Hematopoietic multipotent progenitor cell treated with erythropoietin and hydrocortisone succinate and interleukin-3 and kit ligand, for 6 days (in vitro differentiated cells): ENCODE measurements around the gene RALGAPA2.

Experiments
- DNase-seq: peaks from one replicate; pipeline ENCODE4 v3.0.0-alpha.2; 2015

The RALGAPA2 gene

GRCh38 chr20:20627471-20627870 is 85.0 kb downstream of the RALGAPA2 start:
- no peak for DNase-seq

- no peak for DNase-seq
These were observed 87.5 kb downstream of the RALGAPA2 start for GRCh38 chr20:20624914-20625313.

DNA sequence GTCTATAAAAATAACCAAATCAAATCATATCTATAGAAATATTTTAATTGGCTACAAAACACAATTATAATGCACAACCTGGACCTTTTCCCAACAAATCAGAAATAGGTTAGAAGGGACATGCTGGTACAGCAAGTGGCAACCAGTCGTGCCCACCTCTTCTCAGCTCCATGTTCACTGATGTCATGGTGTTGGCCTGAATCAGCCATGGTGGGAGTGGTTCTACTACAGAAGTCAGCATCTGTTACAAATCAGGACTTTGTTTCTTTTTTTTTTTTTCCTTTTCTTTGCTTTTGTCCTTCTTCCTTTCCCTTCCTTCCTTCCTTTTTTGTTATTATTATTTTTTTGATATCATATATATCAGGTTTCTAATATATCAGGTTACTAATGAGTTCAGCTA is 91.2 kb downstream of the RALGAPA2 start:
- DNase-seq, result no peak

GRCh38 chr20:20614391-20614790 is 98.1 kb downstream of the RALGAPA2 start:
- no peak for DNase-seq

DNA sequence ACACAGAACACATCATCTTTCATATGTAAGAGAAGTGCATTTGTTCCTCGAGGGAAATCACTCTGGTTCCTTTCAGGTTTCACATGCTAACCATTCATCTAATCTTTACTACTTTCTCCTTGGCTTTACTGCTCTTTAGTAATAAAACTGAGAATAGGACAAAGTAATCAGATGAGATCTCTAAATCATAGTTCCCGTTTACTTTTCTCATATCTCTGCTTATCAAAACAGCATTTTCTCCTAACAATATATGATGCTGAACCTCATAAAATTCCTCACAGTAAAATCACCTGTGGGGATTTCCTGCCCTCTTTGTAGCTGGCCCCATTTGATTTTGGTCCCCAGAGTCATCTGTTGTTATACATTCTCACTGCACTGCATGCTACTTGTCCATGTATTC is 100.2 kb downstream of the RALGAPA2 start:
- DNase-seq, result no peak

GRCh38 chr20:20611167-20611566 is 101.3 kb downstream of the RALGAPA2 start:
- DNase-seq, result no peak

GRCh38 chr20:20609522-20609921 is 102.9 kb downstream of the RALGAPA2 start:
- no peak for DNase-seq

DNA sequence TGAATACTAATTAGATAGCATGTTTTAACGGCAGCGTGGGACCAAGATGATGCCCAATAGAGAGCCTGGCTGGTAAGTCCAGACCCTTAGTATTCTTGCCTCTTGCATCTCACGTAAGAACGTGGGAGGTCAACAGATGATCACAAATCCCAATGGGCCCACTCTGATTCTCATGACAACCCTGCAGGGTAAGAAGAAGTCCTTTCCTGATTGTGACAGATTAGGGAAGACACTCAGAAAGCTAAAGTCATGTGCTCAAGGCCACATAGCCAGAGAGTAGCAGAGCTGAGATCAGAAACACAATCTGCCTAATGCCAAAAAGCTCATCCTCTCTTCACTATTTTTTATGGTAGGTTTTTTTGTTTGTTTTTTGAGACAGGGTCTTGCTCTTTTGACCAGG is 103.8 kb downstream of the RALGAPA2 start:
- no peak for DNase-seq

DNA sequence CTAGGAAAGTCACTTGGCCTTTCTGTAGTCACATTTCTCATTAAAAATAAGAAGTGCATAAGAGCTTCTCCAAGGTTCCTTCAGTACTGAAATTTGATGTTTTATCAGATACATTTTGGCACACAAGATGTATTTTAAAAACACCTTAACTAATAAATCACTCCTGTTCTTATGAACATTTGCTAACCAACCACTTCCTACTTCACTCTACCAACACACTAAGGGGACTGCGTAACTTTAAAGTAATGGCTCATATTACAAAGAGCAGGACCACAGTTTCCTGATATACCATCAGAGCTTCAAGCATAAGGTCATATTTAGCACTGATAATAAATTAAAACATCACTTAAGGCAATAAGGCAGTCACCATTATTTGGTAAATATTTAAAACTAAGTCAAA is 104.4 kb downstream of the RALGAPA2 start:
- no peak for DNase-seq

DNA sequence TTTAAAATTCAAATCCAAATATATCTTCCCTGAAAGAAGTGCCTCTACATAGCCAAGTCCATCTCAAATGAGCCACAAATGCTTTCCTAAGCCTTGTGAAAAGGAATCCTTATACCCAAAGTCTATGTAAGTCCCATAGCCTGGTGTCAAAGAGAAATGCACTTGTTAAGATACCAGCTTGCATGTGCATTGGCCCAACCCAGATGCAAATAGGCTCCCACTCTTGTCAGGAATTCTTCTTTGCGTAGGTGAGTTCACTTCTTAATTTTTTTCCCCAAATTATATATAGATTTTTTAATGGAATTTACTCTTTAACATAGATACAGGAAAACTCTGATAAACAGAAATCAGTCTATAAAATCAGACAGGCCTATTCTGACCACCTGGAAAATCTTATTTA is 105.6 kb downstream of the RALGAPA2 start:
- DNase-seq, result no peak

DNA sequence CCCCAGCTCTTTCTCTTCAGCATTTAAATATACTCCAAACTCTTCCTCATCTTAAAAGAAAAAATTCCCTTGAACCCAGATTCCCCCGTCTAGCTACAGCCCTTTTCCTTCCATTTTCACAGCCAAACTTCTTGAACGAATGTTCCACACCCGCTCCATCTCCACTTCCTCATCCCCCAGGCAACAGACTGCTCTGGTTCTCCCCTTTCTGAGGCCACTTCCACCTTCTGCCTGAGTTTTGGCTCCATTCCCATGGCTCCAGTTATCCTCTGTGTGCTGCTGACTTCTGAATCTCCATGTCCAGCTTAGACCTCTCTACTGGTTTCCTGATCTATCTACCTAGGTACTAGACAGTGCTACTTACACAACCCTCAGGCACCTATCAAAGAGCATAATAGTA is 106.4 kb downstream of the RALGAPA2 start:
- DNase-seq, result no peak

- no peak for DNase-seq
These were observed 107.5 kb downstream of the RALGAPA2 start for GRCh38 chr20:20604907-20605306.

DNA sequence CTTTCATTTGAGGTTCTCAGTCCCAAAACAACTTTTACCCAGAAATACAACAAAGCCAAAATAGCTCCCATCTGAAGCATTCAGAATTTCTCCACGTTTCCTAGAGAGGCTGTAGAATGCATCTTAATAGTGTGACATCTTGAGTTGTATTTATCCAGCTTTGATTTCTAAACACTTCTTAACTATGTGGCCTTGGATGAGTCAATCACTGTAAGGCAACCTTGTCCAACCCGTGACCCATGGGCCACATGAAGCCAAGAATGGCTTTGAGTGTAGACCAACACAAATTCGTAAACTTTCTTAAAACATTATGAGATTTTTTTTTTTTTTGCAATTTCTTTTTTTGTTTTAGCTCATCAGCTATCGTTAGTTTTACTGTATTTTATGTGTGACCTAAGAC is 108.1 kb downstream of the RALGAPA2 start:
- DNase-seq, result no peak

GRCh38 chr20:20603339-20603990 is 109.0 kb downstream of the RALGAPA2 start:
- DNase-seq, result no peak

DNA sequence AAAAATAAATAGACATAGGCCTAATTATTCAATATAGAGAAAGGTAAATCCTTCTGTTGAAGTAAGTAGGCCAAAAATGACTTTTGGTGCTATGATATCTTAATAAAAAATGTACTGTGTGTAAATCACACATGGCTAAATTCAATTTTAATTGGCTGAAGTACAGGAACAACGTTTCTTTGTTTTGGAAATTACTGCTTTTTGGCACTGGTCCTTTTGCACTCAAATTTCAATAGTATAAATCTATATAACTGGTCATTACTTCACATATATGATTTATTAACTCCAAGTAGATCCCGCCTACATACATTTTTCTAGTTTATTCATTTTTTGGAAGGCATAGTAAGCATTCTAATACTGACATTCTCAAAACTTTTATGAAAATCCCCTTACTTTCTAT is 114.5 kb downstream of the RALGAPA2 start:
- no peak for DNase-seq

- DNase-seq, result peak; percentile 69
These were observed 118.3 kb downstream of the RALGAPA2 start for GRCh38 chr20:20594171-20594530.

DNA sequence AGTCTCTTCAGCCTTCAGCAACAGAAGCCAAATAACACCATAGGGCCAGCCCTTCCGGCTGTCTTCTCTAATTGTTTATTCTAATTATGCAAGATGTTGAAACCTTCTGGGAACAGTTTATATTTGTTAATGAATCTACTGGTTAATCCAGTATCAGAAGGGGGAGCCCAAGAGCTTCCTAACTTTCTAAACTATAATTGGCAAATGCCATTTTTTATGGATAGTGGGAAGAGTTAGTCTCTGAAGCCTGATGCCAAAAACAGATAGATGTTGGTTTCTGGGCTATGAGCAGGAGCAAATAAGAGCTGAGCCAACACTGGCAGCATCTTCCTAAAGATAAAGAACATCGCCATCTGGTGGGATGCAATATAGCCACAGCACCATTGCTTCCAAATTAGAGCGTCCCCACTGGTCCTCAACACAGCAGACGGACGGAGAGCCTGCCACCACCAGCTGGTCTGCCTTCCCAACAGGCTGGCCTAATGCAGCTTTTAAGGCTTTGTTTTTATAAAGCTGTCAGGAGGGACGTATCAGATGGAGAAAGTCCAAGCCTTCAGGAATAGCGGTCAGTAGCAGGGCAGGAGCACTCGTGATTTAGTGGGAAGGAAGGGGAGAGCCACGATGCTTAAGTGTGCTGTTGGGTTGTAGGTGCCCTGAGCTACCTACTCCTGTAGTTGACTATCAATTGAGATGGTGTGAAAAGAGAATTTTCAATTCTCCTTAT is 118.8 kb downstream of the RALGAPA2 start:
- DNase-seq, result peak; percentile 77

- DNase-seq, result no peak
These were observed 127.3 kb downstream of the RALGAPA2 start for GRCh38 chr20:20585146-20585545.

GRCh38 chr20:20582734-20583133 is 129.7 kb downstream of the RALGAPA2 start:
- DNase-seq, result no peak

- no peak for DNase-seq
These were observed 132.3 kb downstream of the RALGAPA2 start for GRCh38 chr20:20580139-20580538.

DNA sequence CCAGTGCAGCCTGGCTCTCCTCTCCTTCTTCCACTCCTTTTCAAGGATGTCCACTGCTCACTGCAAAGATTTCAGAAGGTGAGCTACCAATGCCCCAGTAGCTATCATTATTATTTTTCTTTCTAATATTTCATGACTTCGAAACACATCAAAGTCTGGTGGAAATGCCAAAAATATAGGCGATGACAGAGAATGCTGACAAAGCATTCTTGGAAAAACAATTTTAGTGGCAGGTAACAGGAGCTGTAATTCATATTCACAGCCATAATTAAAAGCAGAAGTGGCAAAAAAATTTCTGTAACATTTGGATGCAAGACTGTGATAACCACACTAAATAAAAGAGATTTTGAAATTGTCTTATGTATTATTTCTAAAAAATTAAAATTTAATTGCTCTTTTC is 133.6 kb downstream of the RALGAPA2 start:
- DNase-seq, result no peak

GRCh38 chr20:20573797-20574196 is 138.6 kb downstream of the RALGAPA2 start:
- DNase-seq, result no peak

- no peak for DNase-seq
These were observed 141.2 kb downstream of the RALGAPA2 start for GRCh38 chr20:20571068-20571780.

DNA sequence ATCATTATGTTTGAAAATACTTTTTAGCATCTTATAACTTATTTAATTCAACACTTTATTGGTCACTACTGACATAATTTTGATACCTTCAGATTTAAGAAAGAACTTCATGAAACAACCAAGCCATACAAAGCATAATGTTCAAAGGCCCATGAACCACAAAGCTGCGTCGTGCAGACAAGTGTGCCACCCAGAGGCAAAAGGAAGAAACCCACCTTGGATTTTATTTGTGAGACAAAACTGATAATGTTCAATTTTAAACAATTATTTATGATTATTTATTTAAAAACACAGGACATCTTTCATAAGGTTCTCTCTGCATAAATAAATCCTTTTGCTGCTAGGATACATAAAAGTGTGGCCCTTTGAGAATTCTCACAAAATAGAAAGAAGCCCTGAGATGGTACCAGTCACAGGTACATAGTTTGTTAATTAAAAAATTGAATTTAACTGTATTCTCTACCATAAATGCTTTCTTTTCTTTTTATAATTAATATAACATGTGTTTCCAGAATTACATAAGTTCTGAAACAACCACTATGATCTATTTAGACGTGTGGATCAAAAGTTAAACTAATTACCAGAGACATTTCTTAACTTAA is 143.7 kb downstream of the RALGAPA2 start:
- DNase-seq, result peak; percentile 75
